Islet precursor cell (in vitro differentiated cells): ENCODE data around the gene FREM1.

ENCODE experiments used
- DNase-seq: peaks from one replicate; pipeline ENCODE4 v3.0.0-alpha.2; 2018

The FREM1 gene

DNA sequence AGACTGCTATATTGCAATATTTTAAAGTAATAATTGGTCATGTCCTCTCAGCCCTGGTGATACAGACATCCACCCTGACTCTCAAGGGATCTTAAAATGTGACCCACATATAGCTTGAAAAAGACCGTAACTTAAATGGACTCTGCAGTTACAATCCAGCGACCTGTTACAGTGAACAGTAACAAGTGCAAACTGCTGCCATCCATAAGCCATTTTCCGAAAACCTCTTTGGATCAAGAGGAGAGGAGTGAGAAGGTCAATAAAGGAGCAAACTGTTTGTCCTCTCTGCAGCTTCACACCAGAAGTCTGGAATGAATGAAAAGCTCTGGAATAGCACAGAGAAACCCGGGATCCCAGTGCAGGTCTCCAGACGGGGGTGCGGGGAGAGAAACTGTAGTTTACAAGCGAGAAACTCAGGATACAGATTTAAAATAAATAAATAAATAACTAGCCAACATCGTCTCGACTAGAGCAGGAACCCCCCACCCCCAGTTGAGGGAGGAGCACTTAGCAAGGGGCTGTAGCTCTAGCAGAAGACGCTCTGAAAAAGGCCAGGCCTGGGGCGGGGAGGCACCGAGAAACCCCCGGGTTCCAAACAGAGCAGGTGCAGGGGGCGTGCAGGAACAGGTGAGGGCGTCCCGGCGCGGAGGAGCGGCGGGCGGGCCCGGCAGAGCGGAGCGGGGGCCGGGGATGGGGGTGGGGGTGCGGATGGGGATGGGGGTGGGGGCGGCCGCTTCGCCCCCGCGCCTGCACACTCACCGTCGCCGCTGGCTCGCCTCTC, 217.6 kb downstream of the FREM1 start:
- peak; percentile 45 for DNase-seq

DNA sequence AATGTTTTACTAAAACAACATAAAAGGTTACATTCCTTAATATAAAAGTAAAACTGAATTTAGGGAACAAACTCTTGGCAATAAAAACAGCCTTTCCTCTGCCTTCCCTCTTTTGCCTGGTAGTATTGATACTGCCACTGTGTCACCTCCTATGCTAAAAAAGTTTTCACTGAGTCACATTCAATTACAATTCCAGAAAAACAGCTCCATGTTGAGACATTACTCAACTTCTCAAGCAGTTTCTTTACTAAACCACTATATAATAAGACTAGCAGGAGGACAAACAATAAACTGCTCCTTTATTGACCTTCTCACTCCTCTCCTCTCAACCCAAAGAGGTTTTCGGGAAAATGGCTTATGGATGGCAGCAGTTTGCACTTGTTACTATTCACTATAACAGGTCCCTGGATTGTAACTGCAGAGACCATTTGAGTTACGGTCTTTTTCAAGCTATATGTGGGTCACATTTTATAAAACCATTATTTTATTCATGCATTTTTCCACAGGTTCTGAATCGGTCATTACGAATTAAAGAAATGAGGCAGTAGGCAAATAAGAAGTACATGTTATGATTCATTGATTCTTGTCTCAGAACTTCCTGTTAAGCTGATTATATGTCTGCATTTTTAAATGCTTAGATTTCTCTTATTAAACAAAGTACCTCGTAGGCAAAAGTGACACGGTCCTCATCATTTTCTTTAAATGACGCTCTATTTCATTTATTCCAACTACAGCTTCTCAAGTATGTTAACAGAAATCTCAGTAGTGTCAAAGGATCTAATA, 219.1 kb downstream of the FREM1 start:
- no peak for DNase-seq

DNA sequence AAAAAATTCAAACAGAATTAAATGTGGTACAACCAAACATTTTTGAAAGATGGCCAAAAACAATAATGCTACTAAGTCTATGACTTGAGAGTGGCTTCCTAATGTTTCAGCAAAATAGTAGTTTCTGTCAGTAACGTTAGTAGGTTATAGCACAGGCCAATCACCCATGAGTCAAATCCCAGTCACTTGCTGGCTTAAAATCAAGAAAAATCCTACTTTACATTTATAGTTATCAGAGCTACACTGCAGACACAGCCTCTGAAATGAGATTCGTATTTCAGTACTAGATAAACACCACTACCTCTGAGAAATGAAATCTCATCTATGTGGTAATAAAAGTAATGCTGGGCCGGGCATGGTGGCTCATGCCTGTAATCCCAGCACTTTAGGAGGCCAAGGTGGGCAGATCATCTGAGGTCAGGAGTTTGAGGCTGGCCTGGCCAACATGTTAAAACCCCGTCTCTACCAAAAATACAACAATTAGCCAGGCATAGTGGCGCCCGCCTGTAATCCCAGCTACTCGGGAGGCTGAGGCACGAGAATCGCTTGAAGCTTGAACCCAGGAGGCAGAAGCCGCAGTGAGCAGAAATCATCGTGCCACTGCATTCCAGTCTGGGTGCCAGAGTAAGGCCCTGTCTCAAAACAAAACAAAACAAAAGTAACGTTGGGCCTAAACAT, 223.0 kb downstream of the FREM1 start:
- no peak for DNase-seq

DNA sequence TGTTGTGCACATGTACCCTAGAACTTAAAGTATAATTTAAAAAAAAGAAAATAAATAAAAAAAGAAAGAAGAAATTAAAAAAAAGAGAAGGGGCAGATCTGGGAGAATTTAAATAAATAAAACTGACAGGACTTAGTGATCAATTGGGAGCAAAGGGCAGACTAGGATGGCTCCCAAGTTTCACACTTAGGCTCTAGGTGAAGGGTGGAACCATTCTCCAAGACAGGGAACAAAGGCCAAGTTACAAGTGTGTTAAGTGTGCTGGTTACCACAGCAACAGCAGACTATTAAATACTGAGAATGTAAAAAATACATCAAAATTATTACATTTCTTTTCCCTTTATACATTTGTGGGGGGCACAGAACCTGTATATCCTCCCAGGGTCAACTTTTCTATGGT, 224.1 kb downstream of the FREM1 start:
- DNase-seq = no peak
